Neural progenitor cell (in vitro differentiated cells): ENCODE measurements around the gene COLEC12. TPM values are rescaled to one million over a fixed set of nuclear protein-coding genes. Genes with fewer than 3 reads are reported as not detected.

ENCODE experiments used
- DNase-seq: peaks from one replicate; pipeline ENCODE4 v3.0.0-alpha.2; 2016; ENCODE audit warnings: low spot score
- H2AFZ ChIP-seq: fragments of 200-600 bp; sonication (generic); replicated peaks from 2 replicates; pipeline ENCODE4 v1.6.1; 2016; ENCODE audit warnings: antibody characterized with exemption
- H3F3A ChIP-seq: fragments of 200-600 bp; sonication (generic); 2 replicates; pipeline ENCODE4 v1.6.1; 2016; ENCODE audit warnings: antibody characterized with exemption, low read depth
- H3K27ac ChIP-seq: fragments of 200-600 bp; sonication (generic); 2 replicates; pipeline ENCODE4 v1.5.1; 2016; ENCODE audit warnings: mild to moderate bottlenecking
- H3K27me3 ChIP-seq: fragments of 200-600 bp; sonication (generic); 2 replicates; pipeline ENCODE4 v1.6.1; 2016; ENCODE audit warnings: mild to moderate bottlenecking, moderate library complexity
- H3K36me3 ChIP-seq: fragments of 200-600 bp; sonication (generic); 2 replicates; pipeline ENCODE4 v1.5.1; 2016
- H3K4me1 ChIP-seq: fragments of 200-600 bp; sonication (generic); 2 replicates; pipeline ENCODE4 v1.6.1; 2016; ENCODE audit warnings: mixed run types
- H3K4me2 ChIP-seq: fragments of 200-600 bp; sonication (generic); 2 replicates; pipeline ENCODE4 v1.6.1; 2016
- H3K4me3 ChIP-seq: fragments of 200-600 bp; sonication (generic); 2 replicates; pipeline ENCODE4 v1.5.1; 2016
- H3K79me2 ChIP-seq: fragments of 200-600 bp; sonication (generic); 2 replicates; pipeline ENCODE4 v1.6.1; 2016; ENCODE audit warnings: low read depth
- H3K9ac ChIP-seq: fragments of 200-600 bp; sonication (generic); 2 replicates; pipeline ENCODE4 v1.6.1; 2016
- H3K9me3 ChIP-seq: fragments of 200-600 bp; sonication (generic); 2 replicates; pipeline ENCODE4 v1.5.1; 2016; ENCODE audit warnings: low read depth
- H4K20me1 ChIP-seq: fragments of 200-600 bp; sonication (generic); 2 replicates; pipeline ENCODE4 v1.6.1; 2016; ENCODE audit warnings: low read depth
- H3K27ac Mint-ChIP-seq: 3 replicates; pipeline ENCODE4 v1.8.0; 2021; ENCODE audit warnings: mixed read lengths
- H3K27me3 Mint-ChIP-seq: 2 replicates; pipeline ENCODE4 v1.8.0; 2022; ENCODE audit warnings: low read depth, mild to moderate bottlenecking, inconsistent platforms, moderate library complexity, mixed read lengths; ENCODE audit not compliant: insufficient read depth
- H3K36me3 Mint-ChIP-seq: 3 replicates; pipeline ENCODE4 v1.8.0; 2021; ENCODE audit warnings: mixed read lengths
- H3K4me1 Mint-ChIP-seq: 3 replicates; pipeline ENCODE4 v1.8.0; 2021; ENCODE audit warnings: mixed read lengths
- H3K4me3 Mint-ChIP-seq: 3 replicates; pipeline ENCODE4 v1.8.0; 2021; ENCODE audit warnings: mild to moderate bottlenecking, moderate library complexity, mixed read lengths
- H3K9me3 Mint-ChIP-seq: 3 replicates; pipeline ENCODE4 v1.8.0; 2020; ENCODE audit warnings: mixed read lengths
- EZH2 ChIP-seq: fragments of 200-600 bp; sonication (generic); IDR thresholded peaks from 2 replicates; pipeline ENCODE4 v1.6.1; 2017; ENCODE audit warnings: antibody characterized with exemption, mild to moderate bottlenecking, moderate library complexity
- EZH2phosphoT487 ChIP-seq: fragments of 200-600 bp; sonication (generic); IDR thresholded peaks from 2 replicates; pipeline ENCODE4 v1.6.1; 2017; ENCODE audit warnings: antibody characterized with exemption
- total RNA-seq: library from RNA; depleted of rRNA; stranded (reverse); fragments of >200 nt; gene quantifications from 2 replicates; pipeline ENCODE4 v1.2.3, GENCODE V29; 2015; ENCODE audit warnings: low replicate concordance
- TF ChIP-seq, protein P1 (sequence below): fragments of 200-600 bp; sonication (generic); IDR thresholded peaks from 2 replicates; pipeline ENCODE4 v1.5.1; 2017; ENCODE audit warnings: antibody characterized with exemption, mild to moderate bottlenecking

Gene COLEC12
- total RNA-seq, 1 donor from 2014 or later: 2.0 TPM

DNA sequence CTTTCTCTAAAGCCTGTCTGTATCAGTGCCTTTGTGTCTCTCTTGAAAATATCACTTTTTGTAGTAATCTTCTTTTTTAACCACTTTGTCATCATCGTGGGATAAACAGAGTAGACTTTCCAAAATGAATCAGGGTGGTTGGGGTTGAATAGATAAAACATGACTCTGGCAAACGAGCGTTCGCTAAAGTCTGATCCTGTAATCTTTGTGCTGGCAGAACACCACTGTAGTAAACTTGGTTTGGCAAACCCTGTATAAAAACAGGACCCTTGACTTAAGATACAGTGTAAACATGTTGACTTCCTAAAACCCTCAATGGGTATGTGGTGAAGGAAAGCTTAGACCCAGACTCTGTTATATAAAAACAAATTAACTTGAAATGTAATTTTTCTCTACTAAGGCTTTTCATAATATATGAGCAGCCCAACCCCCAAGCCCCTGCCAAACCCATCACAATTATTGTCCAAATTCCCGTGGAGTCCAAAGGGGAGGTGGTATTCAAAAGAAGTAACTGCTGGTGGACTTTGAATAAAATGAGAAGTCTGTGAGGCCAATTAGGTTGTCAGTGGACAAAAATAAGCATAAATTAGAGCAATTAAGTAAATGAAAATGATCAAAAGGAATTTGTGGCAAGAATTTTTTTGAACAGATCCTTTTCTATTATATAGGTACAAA, 52.2 kb downstream of the COLEC12 start:
- H3K27ac Mint-ChIP-seq: no peak overlapping the region
- H2AFZ ChIP-seq: no peak overlapping the region
- H3K27ac ChIP-seq: no peak overlapping the region
- H3K36me3 Mint-ChIP-seq: peaks cover 15% of the 10 kb centered on the region
- no peak overlapping the region for H3K4me2 ChIP-seq
- no peaks in the 10 kb centered on the region for H4K20me1 ChIP-seq
- no peaks in the 10 kb centered on the region for H3K27me3 ChIP-seq
- DNase-seq: no peak
- TF ChIP-seq EZH2phosphoT487: no peak
- TF ChIP-seq EZH2: no peak
- TF ChIP-seq, protein P1, sequence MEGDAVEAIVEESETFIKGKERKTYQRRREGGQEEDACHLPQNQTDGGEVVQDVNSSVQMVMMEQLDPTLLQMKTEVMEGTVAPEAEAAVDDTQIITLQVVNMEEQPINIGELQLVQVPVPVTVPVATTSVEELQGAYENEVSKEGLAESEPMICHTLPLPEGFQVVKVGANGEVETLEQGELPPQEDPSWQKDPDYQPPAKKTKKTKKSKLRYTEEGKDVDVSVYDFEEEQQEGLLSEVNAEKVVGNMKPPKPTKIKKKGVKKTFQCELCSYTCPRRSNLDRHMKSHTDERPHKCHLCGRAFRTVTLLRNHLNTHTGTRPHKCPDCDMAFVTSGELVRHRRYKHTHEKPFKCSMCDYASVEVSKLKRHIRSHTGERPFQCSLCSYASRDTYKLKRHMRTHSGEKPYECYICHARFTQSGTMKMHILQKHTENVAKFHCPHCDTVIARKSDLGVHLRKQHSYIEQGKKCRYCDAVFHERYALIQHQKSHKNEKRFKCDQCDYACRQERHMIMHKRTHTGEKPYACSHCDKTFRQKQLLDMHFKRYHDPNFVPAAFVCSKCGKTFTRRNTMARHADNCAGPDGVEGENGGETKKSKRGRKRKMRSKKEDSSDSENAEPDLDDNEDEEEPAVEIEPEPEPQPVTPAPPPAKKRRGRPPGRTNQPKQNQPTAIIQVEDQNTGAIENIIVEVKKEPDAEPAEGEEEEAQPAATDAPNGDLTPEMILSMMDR: no peak
- H3K4me1 Mint-ChIP-seq: peaks cover 7% of the 10 kb centered on the region
- H3K79me2 ChIP-seq: no peaks in the 10 kb centered on the region
- H3K27me3 Mint-ChIP-seq: no peaks in the 10 kb centered on the region
- no peaks in the 10 kb centered on the region for H3K4me1 ChIP-seq
- peaks cover 13% of the 10 kb centered on the region for H3K9me3 Mint-ChIP-seq
- H3K9me3 ChIP-seq: no peaks in the 10 kb centered on the region
- no peak overlapping the region for H3K4me3 ChIP-seq
- H3K9ac ChIP-seq: no peak overlapping the region
- no peak overlapping the region for H3K4me3 Mint-ChIP-seq
- no peaks in the 10 kb centered on the region for H3F3A ChIP-seq
- no peaks in the 10 kb centered on the region for H3K36me3 ChIP-seq

DNA sequence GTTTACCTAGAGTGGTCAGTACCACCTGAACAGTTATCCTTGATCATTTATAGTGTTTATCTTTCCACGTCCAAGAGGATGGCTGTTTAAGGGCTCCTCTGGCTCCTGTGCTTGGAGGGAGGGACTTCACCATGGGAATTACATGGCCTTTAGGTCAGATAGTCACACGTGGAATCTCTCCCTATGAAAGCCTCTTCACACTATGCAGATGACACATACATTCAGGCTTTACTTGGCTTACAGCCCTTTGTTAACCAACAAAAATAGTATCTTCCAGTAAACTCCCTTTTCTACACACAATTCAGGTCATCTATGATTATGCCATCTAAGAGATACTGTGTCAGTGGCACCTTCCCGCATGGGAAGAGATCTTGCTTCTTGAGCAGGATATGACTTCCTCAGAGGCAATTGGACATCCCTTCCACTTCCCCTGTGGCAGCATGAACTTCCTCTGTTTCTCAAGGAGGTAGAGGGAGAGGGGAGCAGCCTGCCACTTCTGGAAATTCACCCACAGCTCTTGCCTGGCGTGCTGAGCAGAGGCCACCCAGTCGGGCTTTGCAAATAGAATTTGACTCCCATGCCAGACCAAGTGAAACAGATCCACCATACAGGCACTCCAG, 53.5 kb downstream of the COLEC12 start:
- H4K20me1 ChIP-seq: no peaks in the 10 kb centered on the region
- no peak overlapping the region for H3K9ac ChIP-seq
- Mint-ChIP-seq H3K36me3 (peaks cover 15% of the 10 kb centered on the region), H3K27me3 (no peaks in the 10 kb centered on the region), H3K4me1 (peaks cover 7% of the 10 kb centered on the region), H3K27ac (no peak overlapping the region), H3K4me3 (no peak overlapping the region), H3K9me3 (peaks cover 8% of the 10 kb centered on the region)
- H3F3A ChIP-seq: no peaks in the 10 kb centered on the region
- no peaks in the 10 kb centered on the region for H3K4me1 ChIP-seq
- H3K4me3 ChIP-seq: no peak overlapping the region
- H3K4me2 ChIP-seq: no peak overlapping the region
- H3K9me3 ChIP-seq: no peaks in the 10 kb centered on the region
- H2AFZ ChIP-seq: no peak overlapping the region
- H3K79me2 ChIP-seq: no peaks in the 10 kb centered on the region
- no peak for DNase-seq
- H3K27ac ChIP-seq: no peak overlapping the region
- TF ChIP-seq, protein P1: no peak
- TF ChIP-seq EZH2phosphoT487: no peak
- TF ChIP-seq EZH2: no peak
- H3K36me3 ChIP-seq: no peaks in the 10 kb centered on the region
- H3K27me3 ChIP-seq: no peaks in the 10 kb centered on the region

DNA sequence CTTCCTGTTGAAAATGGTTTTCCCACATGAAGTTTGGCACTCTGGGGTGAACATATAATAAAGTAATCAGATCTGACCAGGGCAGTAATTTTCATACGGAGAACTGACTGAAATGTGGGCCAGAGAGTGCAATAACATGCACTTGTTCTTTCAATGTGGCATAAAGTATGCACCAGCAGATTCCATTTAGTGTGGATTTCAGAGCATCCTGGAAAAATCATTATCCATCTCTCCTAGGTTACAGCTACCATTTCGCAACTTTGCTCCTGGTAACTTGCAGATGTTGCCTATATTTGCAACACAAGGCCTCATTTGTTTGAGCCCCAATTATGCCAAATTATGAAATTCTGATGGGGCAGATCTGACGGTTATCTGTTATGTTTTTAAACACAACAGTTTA, 55.4 kb downstream of the COLEC12 start:
- Histone ChIP-seq H3K4me2 (no peak overlapping the region), H3K27me3 (no peaks in the 10 kb centered on the region), H2AFZ (no peak overlapping the region), H3K4me1 (no peaks in the 10 kb centered on the region), H3K79me2 (no peaks in the 10 kb centered on the region), H4K20me1 (no peaks in the 10 kb centered on the region), H3K36me3 (no peaks in the 10 kb centered on the region), H3K27ac (no peak overlapping the region), H3K9me3 (no peaks in the 10 kb centered on the region), H3K9ac (no peak overlapping the region), H3K4me3 (no peak overlapping the region), H3F3A (no peaks in the 10 kb centered on the region)
- Mint-ChIP-seq H3K36me3 (peaks cover 8% of the 10 kb centered on the region), H3K4me1 (peaks cover 7% of the 10 kb centered on the region), H3K9me3 (no peaks in the 10 kb centered on the region), H3K27ac (no peak overlapping the region), H3K27me3 (no peaks in the 10 kb centered on the region), H3K4me3 (no peak overlapping the region)
- no peak for DNase-seq
- TF ChIP-seq EZH2phosphoT487 (no peak), EZH2 (no peak)
- TF ChIP-seq, protein P1: no peak
